ENCODE data around the gene NIT1.
A peak's percentile ranks its signal among the peaks of the same experiment; 100 is the strongest.

NIT1 gene

GRCh38 chr1:161083748-161084596 is 33.9 kb upstream of the NIT1 start:
- DNase-seq, result peak; percentile 29 to 53 (median 44)

- no peak for DNase-seq
Observed at GRCh38 chr1:161084597-161084988, 33.3 kb upstream of the NIT1 start.

- no peak for DNase-seq
Observed at GRCh38 chr1:161085165-161085564, 32.7 kb upstream of the NIT1 start.

GRCh38 chr1:161086457-161086856 is 31.4 kb upstream of the NIT1 start:
- no peak for DNase-seq

GRCh38 chr1:161088587-161089110 is 29.3 kb upstream of the NIT1 start:
- peak; percentile 66 to 86 (median 82) for DNase-seq

- DNase-seq, result peak; percentile 66 to 82 (median 79)
Observed at GRCh38 chr1:161089251-161089924, 28.5 kb upstream of the NIT1 start, which contains the start of gene NECTIN4. NECTIN4 (minus strand) TSS chr1:161089558; CDS start chr1:161089296, 262 bp downstream.

- DNase-seq, result no peak
Observed at GRCh38 chr1:161089938-161090337, 28.0 kb upstream of the NIT1 start.

- no peak for DNase-seq
Observed at GRCh38 chr1:161090617-161091016, 27.3 kb upstream of the NIT1 start.

GRCh38 chr1:161091093-161091492 is 26.8 kb upstream of the NIT1 start:
- no peak for DNase-seq

GRCh38 chr1:161091796-161092507 is 26.0 kb upstream of the NIT1 start:
- DNase-seq, result no peak

- DNase-seq, result peak; percentile 24 to 52 (median 48)
Observed at GRCh38 chr1:161092621-161093028, 25.3 kb upstream of the NIT1 start.

GRCh38 chr1:161094481-161094880 is 23.4 kb upstream of the NIT1 start:
- no peak for DNase-seq

GRCh38 chr1:161095230-161095629 is 22.7 kb upstream of the NIT1 start:
- DNase-seq, result no peak

- DNase-seq, result no peak
Observed at GRCh38 chr1:161096015-161096414, 21.9 kb upstream of the NIT1 start.

- peak; percentile 79 to 87 (median 82) for DNase-seq
Observed at GRCh38 chr1:161096530-161096929, 21.4 kb upstream of the NIT1 start.

GRCh38 chr1:161098210-161099068 is 19.5 kb upstream of the NIT1 start, which contains the start of gene KLHDC9:
KLHDC9 (plus strand) TSS chr1:161098361; CDS start chr1:161098536, 175 bp downstream.
- peak in 1 of 4 experiments; percentile 44 for DNase-seq

GRCh38 chr1:161099090-161099802 is 18.7 kb upstream of the NIT1 start:
- no peak for DNase-seq

GRCh38 chr1:161100556-161100955 is 17.3 kb upstream of the NIT1 start:
- DNase-seq, result no peak

- no peak for DNase-seq
Observed at GRCh38 chr1:161106431-161106830, 11.5 kb upstream of the NIT1 start.

- DNase-seq, result peak in 2 of 4 experiments; percentile 49 to 53
Observed at GRCh38 chr1:161111117-161111516, 6.8 kb upstream of the NIT1 start.

GRCh38 chr1:161111527-161111926 is 6.4 kb upstream of the NIT1 start:
- DNase-seq, result peak in 3 of 4 experiments; percentile 40 to 59 (median 55)

Measured in suppressor macrophage (primary cell).